ENCODE data around the gene NAALADL2. TPM values are rescaled to one million over a fixed set of nuclear protein-coding genes. Genes with fewer than 3 reads are reported as not detected.

NAALADL2 gene
- total and polyA plus RNA-seq, 2 donors (not counting 3 experiments of a cell fraction or from before 2014, with no cell fraction given), result 1.1 to 4.0 TPM

- TF ChIP-seq MYC (IDR thresholded peaks at IDR 0.05; ENCODE audit: low read depth, low read length) (no peak), CTCF (IDR thresholded peaks at IDR 0.05; ENCODE audit: extremely low read depth in 1 of 2, insufficient read depth in 1 of 2, low read depth in 1 of 2, low read length in 2 of 2) (no peak), EZH2 (IDR thresholded peaks at IDR 0.05; ENCODE audit: borderline replicate concordance, low read depth, low read length, severe bottlenecking) (no peak), MAX (IDR thresholded peaks at IDR 0.05; ENCODE audit: insufficient read depth, insufficient read length) (no peak), POLR2AphosphoS5 (IDR thresholded peaks at IDR 0.05; ENCODE audit: insufficient read depth, low read depth, low read length) (no peak), JUN (IDR thresholded peaks at IDR 0.05; ENCODE audit: borderline replicate concordance, insufficient read depth, insufficient read length, low read depth) (no peak), FOS (IDR thresholded peaks at IDR 0.05; ENCODE audit: borderline replicate concordance, insufficient read depth, low read length) (no peak), GATA2 (IDR thresholded peaks at IDR 0.05; ENCODE audit: insufficient read depth, insufficient read length, low read depth, low read length) (no peak), POLR2A (IDR thresholded peaks at IDR 0.05; ENCODE audit: low read depth, low read length) (no peak)
- no peak overlapping the region for H3K4me2 ChIP-seq (ENCODE audit: insufficient read depth, low read length)
- FAIRE-seq (no peak), DNase-seq (ENCODE audit: low read depth, low spot score) (no peak)
- no peak overlapping the region for H2AFZ ChIP-seq (ENCODE audit: low read depth, low read length)
- H3K27ac ChIP-seq (ENCODE audit: insufficient read depth, low read depth, low read length), result no peak overlapping the region
- H4K20me1 ChIP-seq (replicated peaks; ENCODE audit: control insufficient read depth, extremely low read depth, insufficient read depth, low read length), result no peaks in the 10 kb centered on the region
- no peaks in the 10 kb centered on the region for H3K36me3 ChIP-seq (ENCODE audit: control insufficient read depth in 2 of 2, extremely low read depth in 1 of 2, insufficient read depth in 2 of 2, low read length in 2 of 2)
- H3K79me2 ChIP-seq (ENCODE audit: control insufficient read depth, insufficient read depth, low read length), result no peaks in the 10 kb centered on the region
- no TSS peak for BruUV-seq (replicated peaks)
- ChIA-PET POLR2A (interaction anchor here (0.7 kb wide), 1 partner anchor 168 kb away, joined by 3 read pairs; no protein-coding TSS in a partner anchor), CTCF (interaction anchor here (1.2 kb wide), 1 partner anchor 8 kb away, joined by 3 read pairs; no protein-coding TSS in a partner anchor)
- no peak overlapping the region for H3K9ac ChIP-seq (replicated peaks; ENCODE audit: extremely low read depth, insufficient read depth, low read length)
- no peak overlapping the region for H3K4me3 ChIP-seq (replicated peaks in 1 of 3; ENCODE audit: insufficient read depth in 1 of 3, low read depth in 1 of 3, low read length in 3 of 3)
- intact Hi-C loops (cut with micrococcal nuclease) (no loop called here), dilution Hi-C loops (cut with MboI; ENCODE audit: extremely low pct_ligation_motif_present, low sequenced_read_pairs) (no loop called here)
- no peaks in the 10 kb centered on the region for H3K4me1 ChIP-seq (ENCODE audit: control insufficient read depth, extremely low read depth, insufficient read depth, low read length)
- no peaks in the 10 kb centered on the region for H3K9me3 ChIP-seq (replicated peaks; ENCODE audit: control insufficient read depth, insufficient read depth, low read length)
- H3K27me3 ChIP-seq (ENCODE audit: control insufficient read depth in 2 of 2, insufficient read depth in 2 of 2, low read length in 2 of 2), result no peaks in the 10 kb centered on the region
- H3K9me1 ChIP-seq (replicated peaks; ENCODE audit: control insufficient read depth, extremely low read depth, insufficient read depth, low read length), result no peaks in the 10 kb centered on the region
Observed at GRCh38 chr3:175098644-175099043, 239.5 kb downstream of the NAALADL2 start.

Data from endothelial cell of umbilical vein (primary cell).